Measurements from ENCODE around the gene CTDP1. TPM values are rescaled to one million over a fixed set of nuclear protein-coding genes. Genes with fewer than 3 reads are reported as not detected.
A peak's percentile ranks its signal among the peaks of the same experiment; 100 is the strongest.

CTDP1 gene
- total RNA-seq, 1 experiment from 2014 or later: 31.7 TPM

DNA sequence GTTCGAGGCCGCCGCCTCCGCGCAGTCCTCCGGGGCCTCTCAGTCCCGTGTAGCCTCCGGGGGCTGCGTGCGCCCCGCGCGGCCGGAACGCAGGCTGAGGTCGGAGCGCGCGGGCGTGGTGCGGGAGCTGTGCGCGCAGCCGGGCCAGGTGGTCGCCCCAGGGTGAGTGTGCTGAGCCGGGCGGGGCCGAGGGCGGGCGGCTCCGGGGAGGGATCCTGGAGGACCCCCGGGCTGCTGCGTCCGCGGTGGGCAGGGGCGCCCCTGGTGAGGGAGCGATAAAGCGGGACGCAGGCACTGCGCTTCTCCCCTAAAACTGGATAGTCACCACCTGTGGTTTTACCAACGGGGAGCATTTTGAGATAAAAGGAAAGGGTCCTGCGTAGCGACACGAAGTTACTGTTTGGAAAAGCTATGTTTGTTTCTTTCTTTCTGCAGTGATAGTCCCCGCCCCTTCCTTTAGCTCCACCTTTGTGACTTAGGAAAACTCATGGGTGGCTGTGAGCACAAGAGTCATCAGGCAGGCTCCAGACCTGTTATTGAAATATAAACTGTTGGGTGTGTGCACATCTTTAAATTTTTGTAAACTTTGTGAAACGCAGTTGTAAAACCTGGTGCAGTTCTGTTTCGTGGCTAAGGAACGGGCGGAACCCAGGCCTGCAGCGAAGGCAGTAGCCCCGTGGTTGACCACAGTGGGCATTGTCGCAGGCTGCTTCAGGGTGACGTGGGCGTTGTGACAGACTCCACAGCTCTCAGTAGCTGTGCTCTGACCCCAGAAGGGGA is 687 bp downstream of the CTDP1 start:
- TF ChIP-seq EZH2phosphoT487 (IDR thresholded peaks at IDR 0.05; ENCODE audit: borderline replicate concordance, low read length) (no peak), EZH2 (IDR thresholded peaks at IDR 0.05; ENCODE audit: low read length, unreplicated experiment) (no peak)
- TF ChIP-seq, protein P1, sequence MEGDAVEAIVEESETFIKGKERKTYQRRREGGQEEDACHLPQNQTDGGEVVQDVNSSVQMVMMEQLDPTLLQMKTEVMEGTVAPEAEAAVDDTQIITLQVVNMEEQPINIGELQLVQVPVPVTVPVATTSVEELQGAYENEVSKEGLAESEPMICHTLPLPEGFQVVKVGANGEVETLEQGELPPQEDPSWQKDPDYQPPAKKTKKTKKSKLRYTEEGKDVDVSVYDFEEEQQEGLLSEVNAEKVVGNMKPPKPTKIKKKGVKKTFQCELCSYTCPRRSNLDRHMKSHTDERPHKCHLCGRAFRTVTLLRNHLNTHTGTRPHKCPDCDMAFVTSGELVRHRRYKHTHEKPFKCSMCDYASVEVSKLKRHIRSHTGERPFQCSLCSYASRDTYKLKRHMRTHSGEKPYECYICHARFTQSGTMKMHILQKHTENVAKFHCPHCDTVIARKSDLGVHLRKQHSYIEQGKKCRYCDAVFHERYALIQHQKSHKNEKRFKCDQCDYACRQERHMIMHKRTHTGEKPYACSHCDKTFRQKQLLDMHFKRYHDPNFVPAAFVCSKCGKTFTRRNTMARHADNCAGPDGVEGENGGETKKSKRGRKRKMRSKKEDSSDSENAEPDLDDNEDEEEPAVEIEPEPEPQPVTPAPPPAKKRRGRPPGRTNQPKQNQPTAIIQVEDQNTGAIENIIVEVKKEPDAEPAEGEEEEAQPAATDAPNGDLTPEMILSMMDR (conservative IDR thresholded peaks at IDR 0.05; ENCODE audit: low read depth, low read length): no peak
- H3K36me3 ChIP-seq (ENCODE audit: low read depth, low read length): peaks cover 3% of the 10 kb centered on the region; the same call in 1 of the 2 replicates
- TSS peak; percentile 43 for BruUV-seq (replicated peaks)
- peaks cover 76% of the 10 kb centered on the region for H3K79me2 ChIP-seq (ENCODE audit: low read length)
- peak overlapping the region; percentile 76 for H3K4me3 ChIP-seq (ENCODE audit: low read length)
- H3K4me1 ChIP-seq (ENCODE audit: insufficient read depth, low read length): peaks cover 30% of the 10 kb centered on the region
- H3K27me3 ChIP-seq (ENCODE audit: low read length): no peaks in the 10 kb centered on the region
- H3F3A ChIP-seq (ENCODE audit: low read length, unreplicated experiment): no peaks in the 10 kb centered on the region
- intact Hi-C loops (cut with micrococcal nuclease): no loop called here
- H4K20me1 ChIP-seq (ENCODE audit: low read length): peaks cover 39% of the 10 kb centered on the region
- H3K9ac ChIP-seq (ENCODE audit: low read length): peak overlapping the region; percentile 97
- no peaks in the 10 kb centered on the region for H3K9me3 ChIP-seq (ENCODE audit: low read length)
- ChIA-PET CTCF (no interaction called here), POLR2A (ENCODE audit: unreplicated experiment) (no interaction called here)
- peak overlapping the region; percentile 46 for H2AFZ ChIP-seq (ENCODE audit: low read length)
- H3K4me2 ChIP-seq (ENCODE audit: low read length): peak overlapping the region; percentile 89
- H3K27ac ChIP-seq (ENCODE audit: low read length): 0 out of 2 replicates have a peak overlapping the region, but pooled peaks have one; percentile 1
- peak; percentile 25 for ATAC-seq
- DNase-seq: peak; percentile 58
- H3K9me2 ChIP-seq (replicated peaks; ENCODE audit: low read length): no peaks in the 10 kb centered on the region

GRCh38 chr18:79680891-79681339 is 1.3 kb downstream of the CTDP1 start:
- peak overlapping the region; percentile 89 for H3K4me2 ChIP-seq (ENCODE audit: low read length)
- no peaks in the 10 kb centered on the region for H3K9me2 ChIP-seq (replicated peaks; ENCODE audit: low read length)
- ATAC-seq: no peak
- TF ChIP-seq, protein P1 (conservative IDR thresholded peaks at IDR 0.05; ENCODE audit: low read depth, low read length): no peak
- TF ChIP-seq EZH2phosphoT487 (IDR thresholded peaks at IDR 0.05; ENCODE audit: borderline replicate concordance, low read length): no peak
- no peak for TF ChIP-seq EZH2 (IDR thresholded peaks at IDR 0.05; ENCODE audit: low read length, unreplicated experiment)
- intact Hi-C loops (cut with micrococcal nuclease): no loop called here
- CTCF ChIA-PET: no interaction called here
- peak overlapping the region; percentile 97 for H3K9ac ChIP-seq (ENCODE audit: low read length)
- no peaks in the 10 kb centered on the region for H3K9me3 ChIP-seq (ENCODE audit: low read length)
- 0 out of 2 replicates have a peak overlapping the region, but pooled peaks have one; percentile 1 for H3K27ac ChIP-seq (ENCODE audit: low read length)
- peak overlapping the region; percentile 46; the same call in 1 of the 2 replicates for H2AFZ ChIP-seq (ENCODE audit: low read length)
- peak overlapping the region; percentile 76 for H3K4me3 ChIP-seq (ENCODE audit: low read length)
- BruUV-seq (replicated peaks): no TSS peak
- peaks cover 3% of the 10 kb centered on the region; the same call in 1 of the 2 replicates for H3K36me3 ChIP-seq (ENCODE audit: low read depth, low read length)
- DNase-seq: no peak
- peaks cover 39% of the 10 kb centered on the region for H4K20me1 ChIP-seq (ENCODE audit: low read length)
- H3F3A ChIP-seq (ENCODE audit: low read length, unreplicated experiment): no peaks in the 10 kb centered on the region
- POLR2A ChIA-PET (ENCODE audit: unreplicated experiment): no interaction called here
- H3K4me1 ChIP-seq (ENCODE audit: insufficient read depth, low read length): peaks cover 30% of the 10 kb centered on the region
- H3K79me2 ChIP-seq (ENCODE audit: low read length): peaks cover 82% of the 10 kb centered on the region
- H3K27me3 ChIP-seq (ENCODE audit: low read length): no peaks in the 10 kb centered on the region
